Thoracic aorta endothelial cell (primary cell): ENCODE results near the gene FIGNL2. TPM values are rescaled to one million over a fixed set of nuclear protein-coding genes. Genes with fewer than 3 reads are reported as not detected.

Experiments used
- total RNA-seq: library from RNA; depleted of rRNA; stranded (reverse); fragments of >200 nt; gene quantifications from 2 replicates; pipeline ENCODE4 v1.2.3, GENCODE V29; 2012

Gene FIGNL2, protein sequence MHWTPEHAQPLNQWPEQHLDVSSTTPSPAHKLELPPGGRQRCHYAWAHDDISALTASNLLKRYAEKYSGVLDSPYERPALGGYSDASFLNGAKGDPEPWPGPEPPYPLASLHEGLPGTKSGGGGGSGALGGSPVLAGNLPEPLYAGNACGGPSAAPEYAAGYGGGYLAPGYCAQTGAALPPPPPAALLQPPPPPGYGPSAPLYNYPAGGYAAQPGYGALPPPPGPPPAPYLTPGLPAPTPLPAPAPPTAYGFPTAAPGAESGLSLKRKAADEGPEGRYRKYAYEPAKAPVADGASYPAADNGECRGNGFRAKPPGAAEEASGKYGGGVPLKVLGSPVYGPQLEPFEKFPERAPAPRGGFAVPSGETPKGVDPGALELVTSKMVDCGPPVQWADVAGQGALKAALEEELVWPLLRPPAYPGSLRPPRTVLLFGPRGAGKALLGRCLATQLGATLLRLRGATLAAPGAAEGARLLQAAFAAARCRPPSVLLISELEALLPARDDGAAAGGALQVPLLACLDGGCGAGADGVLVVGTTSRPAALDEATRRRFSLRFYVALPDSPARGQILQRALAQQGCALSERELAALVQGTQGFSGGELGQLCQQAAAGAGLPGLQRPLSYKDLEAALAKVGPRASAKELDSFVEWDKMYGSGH
- total RNA-seq, result 0.53 and 2.5 TPM in 2 replicates

DNA sequence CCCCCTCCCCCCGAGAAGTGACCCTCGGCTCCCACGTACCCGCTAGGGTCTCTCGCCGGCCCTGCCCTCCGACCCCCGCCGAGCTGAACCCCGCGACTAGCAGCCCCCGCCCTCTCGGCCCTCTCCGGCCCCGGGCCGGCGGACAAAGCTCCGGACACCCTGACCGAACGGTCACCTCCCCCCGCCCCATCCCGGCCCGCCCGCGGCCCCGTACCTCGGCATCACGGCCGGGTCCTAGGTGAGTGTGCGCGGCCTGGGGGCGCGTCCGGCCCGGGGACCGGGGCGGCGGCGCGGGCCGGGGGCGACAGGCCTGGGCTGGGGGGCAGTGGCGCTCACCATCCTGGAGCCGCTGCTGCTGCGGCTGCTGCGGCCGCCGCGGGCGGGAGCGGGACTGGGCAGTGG lies at the start of gene FIGNL2:
TSS of gene FIGNL2 (minus strand) at position 393 of the 402 bp plus-strand sequence. CDS start 26,305 bp downstream, outside the sequence.

DNA sequence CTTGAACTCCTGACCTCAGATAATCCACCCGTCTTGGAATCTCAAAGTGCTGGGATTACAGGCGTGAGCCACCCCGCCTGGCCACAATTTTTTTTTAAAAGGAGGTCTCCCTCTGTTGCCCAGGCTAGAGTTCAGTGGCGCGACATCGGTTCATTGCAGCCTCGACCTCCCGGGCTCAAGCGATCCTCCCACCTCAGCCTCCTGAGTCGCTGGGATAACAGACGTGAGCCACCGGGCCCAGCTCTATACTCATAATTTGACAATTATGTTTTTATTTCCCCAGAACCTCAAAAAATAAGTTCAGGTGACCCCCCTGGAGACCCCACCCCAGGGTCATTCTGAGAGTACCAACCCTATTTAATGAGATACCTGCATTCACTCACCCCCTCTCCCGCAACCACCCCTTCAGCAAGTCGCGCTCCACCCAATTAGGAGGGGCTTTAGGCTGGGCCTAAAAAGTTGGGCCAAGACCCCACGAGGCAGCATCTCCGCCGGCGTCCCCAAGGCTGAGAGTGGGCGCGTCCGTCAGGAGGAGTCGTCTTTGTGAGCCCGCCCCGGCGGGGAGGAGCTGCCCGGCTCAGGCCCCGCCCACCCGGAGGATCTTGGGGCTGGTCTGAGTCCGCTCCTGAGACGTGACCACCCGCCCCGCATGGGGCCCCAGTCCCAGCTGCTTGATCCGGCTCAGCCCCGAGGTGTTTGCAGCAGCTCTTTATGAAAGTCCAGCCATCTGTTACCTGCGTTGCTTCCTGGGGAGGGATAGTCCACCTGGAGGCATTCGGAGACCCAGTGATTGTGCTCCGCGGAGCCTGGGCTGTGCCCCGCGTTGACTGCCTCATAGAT lies 39.2 kb upstream of the FIGNL2 start, which contains the start of gene ANKRD33:
TSS of gene ANKRD33 (plus strand) at position 628 of the 840 bp plus-strand sequence. CDS start at position 712, 84 bp downstream.

Other genes starting within 250 kb of the FIGNL2 start
- 0.27 and 0.86 TPM in 2 replicates for gene ANKRD33, start 39.4 kb upstream of the FIGNL2 start, total RNA-seq
- gene ACVRL1, start 58.8 kb upstream of the FIGNL2 start, total RNA-seq, result 291 and 422 TPM in 2 replicates
- gene ACVR1B, start 103.0 kb upstream of the FIGNL2 start, total RNA-seq, result 18.9 and 24.7 TPM in 2 replicates
- gene TAMALIN, start 158.2 kb upstream of the FIGNL2 start, total RNA-seq, result 34.5 and 45.2 TPM in 2 replicates
- 0.13 and 1.3 TPM in 2 replicates for gene NR4A1, start 202.7 kb upstream of the FIGNL2 start, total RNA-seq
- 36.3 and 37.8 TPM in 2 replicates for gene ATG101, start 221.3 kb upstream of the FIGNL2 start, total RNA-seq
- gene SMIM41, start 231.0 kb upstream of the FIGNL2 start, total RNA-seq, result 0.13 TPM in 1 of 2 replicates, not detected in the other